CD8-positive, alpha-beta memory T cell (primary cell): ENCODE measurements around the gene SET. TPM values are rescaled to one million over a fixed set of nuclear protein-coding genes. Genes with fewer than 3 reads are reported as not detected.
"Not testable (repeated sequence)": the region's sequence is repeated elsewhere in the genome, so short reads cannot be mapped to it uniquely, and the experiment has no call there.

Experiments used
- CTCF ChIA-PET: fragments of 350-600 bp; sonication (Branson Sonifier 250); formaldehyde crosslinking; loops from one replicate; lab custom pipeline; 2021; ENCODE audit warnings: antibody characterized with exemption; lab: Charles Lee
- POLR2A ChIA-PET: fragments of 350-600 bp; sonication (Branson Sonifier 250); formaldehyde crosslinking; loops from one replicate; lab custom pipeline; 2021; ENCODE audit warnings: antibody characterized with exemption; lab: Charles Lee
- DNase-seq, 5 donors: peaks; one replicate each; pipeline versions ENCODE4 v3.0.0 to v3.0.0-alpha.2; 2020 to 2022; ENCODE audit warnings: mixed read lengths in 1 of 5
- H3K27ac ChIP-seq: one replicate; pipeline ENCODE4 v1.7.0; 2013; ENCODE audit warnings: low read depth, mild to moderate bottlenecking, low read length, moderate library complexity
- H3K27me3 ChIP-seq: 2 replicates; pipeline ENCODE4 v1.7.0; 2013; ENCODE audit warnings: low read length, mild to moderate bottlenecking; ENCODE audit not compliant: insufficient read depth, poor library complexity, severe bottlenecking
- H3K36me3 ChIP-seq: 2 replicates; pipeline ENCODE4 v1.7.0; 2013; ENCODE audit warnings: mild to moderate bottlenecking, low read length, moderate library complexity; ENCODE audit not compliant: insufficient read depth
- H3K4me1 ChIP-seq: 2 replicates; pipeline ENCODE4 v1.7.0; 2013; ENCODE audit warnings: mild to moderate bottlenecking, low read length, moderate library complexity; ENCODE audit not compliant: insufficient read depth
- H3K4me3 ChIP-seq: 2 replicates; pipeline ENCODE4 v1.7.0; 2013; ENCODE audit warnings: mild to moderate bottlenecking, low read length
- H3K9me3 ChIP-seq: 2 replicates; pipeline ENCODE4 v1.7.0; 2013; ENCODE audit warnings: mild to moderate bottlenecking, low read length
- H3K27ac Mint-ChIP-seq, 8 donors: one replicate each; pipeline ENCODE4 v1.8.0; 2020 to 2021; ENCODE audit warnings: mixed read lengths in 8 of 8, mild to moderate bottlenecking in 6 of 8, inconsistent platforms in 3 of 8, moderate library complexity in 3 of 8
- H3K27me3 Mint-ChIP-seq, 2 donors: one replicate each; pipeline ENCODE4 v1.8.0; 2020 to 2021; ENCODE audit warnings: mixed read lengths in 2 of 2, mild to moderate bottlenecking in 1 of 2, moderate library complexity in 1 of 2
- H3K36me3 Mint-ChIP-seq, 3 donors: one replicate each; pipeline ENCODE4 v1.8.0; 2020 to 2021; ENCODE audit warnings: mixed read lengths in 3 of 3, inconsistent platforms in 1 of 3, mild to moderate bottlenecking in 1 of 3
- H3K4me1 Mint-ChIP-seq, 3 donors: one replicate each; pipeline ENCODE4 v1.8.0; 2020 to 2021; ENCODE audit warnings: mixed read lengths in 3 of 3, inconsistent platforms in 1 of 3, mild to moderate bottlenecking in 1 of 3
- H3K4me3 Mint-ChIP-seq, 7 donors: one replicate each; pipeline ENCODE4 v1.8.0; 2020 to 2021; ENCODE audit warnings: mixed read lengths in 7 of 7, mild to moderate bottlenecking in 6 of 7, moderate library complexity in 4 of 7, inconsistent platforms in 2 of 7
- H3K9me3 Mint-ChIP-seq, 5 donors: one replicate each; pipeline ENCODE4 v1.8.0; 2020 to 2022; ENCODE audit warnings: mixed read lengths in 5 of 5, mild to moderate bottlenecking in 3 of 5, moderate library complexity in 2 of 5, inconsistent platforms in 1 of 5
- polyA plus RNA-seq: library from polyadenylated mRNA; unstranded; fragments of 300-500 nt; fragmentation: Illumina TruSeq; gene quantifications from one replicate; pipeline ENCODE4 v1.2.3, GENCODE V29; 2021
- total RNA-seq, 2 experiments: library from RNA; stranded (reverse); gene quantifications; one replicate each; pipeline ENCODE4 v1.2.3, GENCODE V29; 2021

Gene SET
- total and polyA plus RNA-seq, 3 experiments from 2014 or later: 229 to 1,027 (median 939) TPM

GRCh38 chr9:128689293-128689774 lies 312 bp downstream of the SET start:
- DNase-seq: peak in 3 of 5 donors; percentile 57 to 76 (median 60)
- Mint-ChIP-seq H3K27me3 (no peaks in the 10 kb centered on the region), H3K4me3 (peak overlapping the region; percentile 35 to 80 (median 66)), H3K9me3 (no peaks in the 10 kb centered on the region), H3K36me3 (peaks cover 11 to 42% (median 14%) of the 10 kb centered on the region in 3 donors), H3K27ac (peak overlapping the region in 2 of 8 donors; percentile 35 to 65), H3K4me1 (peaks cover 49 to 66% (median 63%) of the 10 kb centered on the region in 3 donors)
- ChIA-PET CTCF (interaction anchor here (0.9 to 1.0 kb wide), 2 partner anchors 35 kb away, joined by 3 read pairs; no protein-coding TSS in a partner anchor), POLR2A (interaction anchor here (0.5 to 1.3 kb wide), 13 partner anchors 11 to 1145 kb away, joined by 3 to 8 read pairs (median 5); partner anchors contain the start of genes DYNC2I2, ENDOG, PKN3 and SH3GLB2)
- no peaks in the 10 kb centered on the region for H3K27me3 ChIP-seq
- no peaks in the 10 kb centered on the region for H3K9me3 ChIP-seq
- H3K36me3 ChIP-seq: peaks cover 32% of the 10 kb centered on the region
- H3K4me1 ChIP-seq: peaks cover 54% of the 10 kb centered on the region
- H3K27ac ChIP-seq: peak overlapping the region; percentile 68
- no peak overlapping the region for H3K4me3 ChIP-seq

- no peaks in the 10 kb centered on the region for H3K9me3 ChIP-seq
- H3K27me3 ChIP-seq: no peaks in the 10 kb centered on the region
- H3K27me3 Mint-ChIP-seq: no peaks in the 10 kb centered on the region
- peak overlapping the region; percentile 88 for H3K27ac ChIP-seq
- H3K9me3 Mint-ChIP-seq: no peaks in the 10 kb centered on the region
- POLR2A ChIA-PET: interaction anchor here (0.6 to 1.3 kb wide), 14 partner anchors 11 to 1144 kb away, joined by 3 to 8 read pairs (median 5); partner anchors contain the start of genes DYNC2I2, ENDOG, PKN3 and SH3GLB2
- H3K36me3 Mint-ChIP-seq: peaks cover 11 to 45% (median 14%) of the 10 kb centered on the region in 3 donors
- peak; percentile 41 to 74 (median 51) for DNase-seq
- H3K36me3 ChIP-seq: peaks cover 35% of the 10 kb centered on the region
- peak overlapping the region; percentile 89 to 100 (median 99) for H3K27ac Mint-ChIP-seq
- H3K4me1 Mint-ChIP-seq: peaks cover 42 to 59% (median 55%) of the 10 kb centered on the region in 3 donors
- H3K4me3 ChIP-seq: peak overlapping the region; percentile 88
- peak overlapping the region; percentile 90 to 100 (median 99) for H3K4me3 Mint-ChIP-seq
- peaks cover 47% of the 10 kb centered on the region for H3K4me1 ChIP-seq
- CTCF ChIA-PET: interaction anchor here (1.0 to 4.4 kb wide), 2 partner anchors 12 to 36 kb away, joined by 3 to 22 read pairs; partner anchors contain the start of gene PKN3
These were observed 1.0 kb downstream of the SET start for GRCh38 chr9:128689820-128690683.

DNA sequence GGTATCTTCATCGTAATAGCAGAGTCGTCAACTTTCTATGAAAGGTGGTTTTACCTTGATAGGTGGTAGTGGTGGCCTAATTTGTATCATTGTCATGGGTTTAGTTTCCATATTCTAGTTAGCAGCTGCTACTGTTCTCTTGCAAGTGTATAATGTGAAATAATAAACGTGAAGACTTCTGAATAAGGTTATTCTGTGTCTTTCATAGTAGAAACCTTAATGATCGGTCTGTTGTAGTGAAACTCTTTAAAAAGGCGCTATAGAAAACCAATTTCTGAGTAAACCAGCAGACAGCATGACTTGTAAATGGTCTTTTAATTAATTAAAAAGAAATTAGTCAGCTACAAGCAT lies 1.6 kb downstream of the SET start:
- Histone ChIP-seq H3K27ac (peak overlapping the region; percentile 88), H3K4me1 (peaks cover 41% of the 10 kb centered on the region), H3K9me3 (no peaks in the 10 kb centered on the region), H3K4me3 (peak overlapping the region; percentile 88), H3K27me3 (no peaks in the 10 kb centered on the region), H3K36me3 (peaks cover 37% of the 10 kb centered on the region)
- no peaks in the 10 kb centered on the region for H3K27me3 Mint-ChIP-seq
- CTCF ChIA-PET: interaction anchor here (4.4 kb wide), 1 partner anchor 11 kb away, joined by 22 read pairs; the partner anchor contains the start of gene PKN3
- peak overlapping the region; percentile 90 to 100 (median 99) for H3K4me3 Mint-ChIP-seq
- peak in 1 of 5 donors; percentile 17 for DNase-seq
- no peaks in the 10 kb centered on the region for H3K9me3 Mint-ChIP-seq
- H3K36me3 Mint-ChIP-seq: peaks cover 11 to 49% (median 14%) of the 10 kb centered on the region in 3 donors
- peak overlapping the region; percentile 89 to 100 (median 99) for H3K27ac Mint-ChIP-seq
- H3K4me1 Mint-ChIP-seq: peaks cover 36 to 53% (median 49%) of the 10 kb centered on the region in 3 donors
- POLR2A ChIA-PET: interaction anchor here (0.6 to 1.1 kb wide), 3 partner anchors 12 to 127 kb away, joined by 3 to 5 read pairs (median 3); partner anchors contain the start of genes PKN3 and ZDHHC12

- not testable (repeated sequence) for H3K27me3 Mint-ChIP-seq, H3K27me3 ChIP-seq, DNase-seq, H3K9me3 Mint-ChIP-seq, H3K27ac ChIP-seq, H3K9me3 ChIP-seq, H3K4me3 ChIP-seq
- Histone ChIP-seq H3K4me1 (peaks cover 11% of the 10 kb centered on the region), H3K36me3 (peaks cover 40% of the 10 kb centered on the region)
- peaks cover 20 to 30% (median 25%) of the 10 kb centered on the region in 3 donors for H3K4me1 Mint-ChIP-seq
- H3K27ac Mint-ChIP-seq: peak overlapping the region in 5 of 8 donors; percentile 52 to 93 (median 75)
- peak overlapping the region in 1 of 7 donors; percentile 81 for H3K4me3 Mint-ChIP-seq
- CTCF ChIA-PET: interaction anchor here (4.4 kb wide), 1 partner anchor 8 kb away, joined by 22 read pairs; the partner anchor contains the start of gene PKN3
- POLR2A ChIA-PET: interaction anchor here (1.3 kb wide), 1 partner anchor 10 kb away, joined by 4 read pairs; no protein-coding TSS in a partner anchor
- peaks cover 11 to 62% (median 14%) of the 10 kb centered on the region in 3 donors for H3K36me3 Mint-ChIP-seq
These were observed 4.7 kb downstream of the SET start for GRCh38 chr9:128693738-128694137.

GRCh38 chr9:128694344-128694743 lies 5.3 kb downstream of the SET start:
- peaks cover 40% of the 10 kb centered on the region for H3K36me3 ChIP-seq
- POLR2A ChIA-PET: no interaction called here
- Mint-ChIP-seq H3K4me1 (peaks cover 20 to 30% (median 25%) of the 10 kb centered on the region in 3 donors), H3K27ac (peak overlapping the region in 2 of 8 donors; percentile 41 to 68), H3K9me3 (no peaks in the 10 kb centered on the region), H3K36me3 (peaks cover 11 to 62% (median 14%) of the 10 kb centered on the region in 3 donors), H3K27me3 (no peaks in the 10 kb centered on the region), H3K4me3 (peak overlapping the region in 1 of 7 donors; percentile 8)
- H3K27ac ChIP-seq: no peak overlapping the region
- no peaks in the 10 kb centered on the region for H3K9me3 ChIP-seq
- H3K4me1 ChIP-seq: peaks cover 11% of the 10 kb centered on the region
- DNase-seq: no peak
- H3K27me3 ChIP-seq: no peaks in the 10 kb centered on the region
- no peak overlapping the region for H3K4me3 ChIP-seq
- CTCF ChIA-PET: interaction anchor here (4.4 kb wide), 1 partner anchor 8 kb away, joined by 22 read pairs; the partner anchor contains the start of gene PKN3

DNA sequence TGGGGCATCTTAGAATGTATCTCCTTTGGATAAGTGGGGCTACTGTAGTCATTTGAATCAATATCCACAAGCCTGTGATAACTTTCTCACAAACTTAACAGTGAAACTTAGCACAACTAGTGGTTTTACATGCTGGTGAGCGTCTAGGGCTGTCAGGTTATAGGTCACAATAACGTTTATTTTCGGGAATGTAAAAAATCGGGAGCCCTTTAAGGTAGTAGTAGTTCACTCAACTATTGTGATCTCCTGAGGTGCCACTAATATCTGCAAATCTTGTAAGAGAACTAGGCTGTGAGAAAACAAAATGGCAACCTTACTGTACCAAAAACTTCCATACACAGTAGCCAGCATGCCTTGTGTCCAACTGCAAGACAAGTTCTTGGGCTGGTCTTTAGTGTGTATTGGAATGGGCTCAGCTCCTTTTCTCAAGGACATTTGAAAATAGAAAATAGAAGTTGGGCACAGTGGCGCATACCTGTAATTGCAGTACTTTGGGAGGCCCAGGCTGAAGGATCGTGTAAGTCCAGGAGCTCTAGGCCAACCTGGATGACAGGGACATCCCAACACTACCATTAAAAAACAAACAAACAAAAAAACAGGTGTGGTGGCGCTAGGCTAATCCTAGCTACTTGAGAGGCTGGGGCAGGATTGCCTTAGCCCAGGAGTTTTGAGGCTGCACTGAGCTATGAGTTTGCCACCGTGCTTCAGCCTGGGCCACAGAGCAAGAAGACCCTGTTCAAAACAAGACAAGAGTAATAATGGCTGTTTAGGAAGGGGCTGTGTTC lies 8.1 kb downstream of the SET start:
- Histone ChIP-seq H3K27ac (no peak overlapping the region), H3K9me3 (no peaks in the 10 kb centered on the region), H3K4me1 (peaks cover 6% of the 10 kb centered on the region), H3K4me3 (no peak overlapping the region), H3K27me3 (no peaks in the 10 kb centered on the region), H3K36me3 (peaks cover 29% of the 10 kb centered on the region)
- ChIA-PET POLR2A (no interaction called here), CTCF (interaction anchor here (1.0 kb wide), 1 partner anchor 121 kb away, joined by 6 read pairs; the partner anchor contains the start of gene ENDOG)
- Mint-ChIP-seq H3K36me3 (peaks cover 3 to 46% (median 8%) of the 10 kb centered on the region in 3 donors), H3K27me3 (no peaks in the 10 kb centered on the region), H3K9me3 (no peaks in the 10 kb centered on the region), H3K27ac (peak overlapping the region in 2 of 8 donors; percentile 48 to 64), H3K4me3 (no peak overlapping the region), H3K4me1 (peaks cover 10 to 20% (median 17%) of the 10 kb centered on the region in 3 donors)
- DNase-seq: no peak
